ENCODE measurements around the gene CHST1.

- TF ChIP-seq CTCF (IDR thresholded peaks at IDR 0.05; ENCODE audit: insufficient read depth, low read depth, low read length) (no peak), EZH2 (IDR thresholded peaks at IDR 0.05; ENCODE audit: insufficient read depth, low read length) (no peak)
These were observed 3.7 kb upstream of the CHST1 start for GRCh38 chr11:45669146-45669545.

Measured in astrocyte (in vitro differentiated cells and primary cell).